CD1c-positive myeloid dendritic cell (primary cell): ENCODE measurements around the gene VWCE.
"Not testable (repeated sequence)": the region's sequence is repeated elsewhere in the genome, so short reads cannot be mapped to it uniquely, and the experiment has no call there.

Source experiments
- DNase-seq: peaks from one replicate; pipeline ENCODE4 v3.0.0-alpha.2; 2016; ENCODE audit errors: extremely low spot score

The VWCE gene

DNA sequence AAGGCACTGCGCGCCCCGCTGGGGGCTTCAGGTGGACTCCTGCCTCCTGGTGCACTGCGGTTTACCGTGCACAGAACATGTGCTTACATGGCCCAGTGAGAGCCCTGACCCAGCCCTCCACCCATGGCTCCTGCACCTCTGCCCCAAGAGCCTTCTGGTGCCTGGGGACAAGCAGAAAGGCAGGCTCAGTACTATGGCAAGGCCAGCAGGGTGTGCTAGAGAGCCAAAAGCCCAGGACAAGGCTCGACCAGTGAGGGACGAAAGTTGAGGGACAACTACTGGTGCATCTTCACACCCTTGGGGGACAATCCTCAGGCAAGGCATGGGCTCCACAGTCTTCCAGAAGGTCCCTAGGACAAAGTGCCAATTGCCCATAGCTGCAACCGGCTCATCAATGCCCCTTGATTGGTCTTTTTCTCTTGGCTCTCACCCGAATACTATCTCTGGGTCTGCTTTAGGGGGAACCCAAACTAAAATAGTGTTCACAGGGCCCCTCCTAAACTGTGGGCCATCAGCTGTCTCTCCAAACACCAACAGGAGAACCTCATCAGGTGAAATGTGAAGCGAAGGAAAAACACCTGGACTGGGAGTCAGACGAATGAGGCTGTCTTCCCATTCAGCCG lies 40.6 kb downstream of the VWCE start:
- peak; percentile 75 for DNase-seq

DNA sequence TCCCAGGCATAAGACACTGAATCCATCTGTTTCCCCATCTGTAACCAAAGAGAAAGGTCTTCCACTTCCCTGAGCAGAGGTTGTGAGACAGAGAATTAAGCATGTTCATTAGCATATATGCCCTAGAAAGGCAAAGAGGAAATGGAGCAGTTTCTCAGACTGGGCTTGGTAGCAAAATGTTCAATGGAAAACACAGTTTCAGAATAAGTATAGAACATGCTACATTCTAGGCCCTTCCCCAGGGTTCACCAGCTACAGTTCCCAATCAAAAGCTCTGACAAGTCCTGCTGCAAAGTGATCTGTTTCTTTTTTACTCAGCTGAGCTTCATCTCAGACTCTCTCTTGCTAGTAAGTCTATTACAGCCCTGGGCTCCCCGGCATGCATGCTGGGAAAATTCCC lies 42.8 kb downstream of the VWCE start:
- DNase-seq = not testable (repeated sequence)

DNA sequence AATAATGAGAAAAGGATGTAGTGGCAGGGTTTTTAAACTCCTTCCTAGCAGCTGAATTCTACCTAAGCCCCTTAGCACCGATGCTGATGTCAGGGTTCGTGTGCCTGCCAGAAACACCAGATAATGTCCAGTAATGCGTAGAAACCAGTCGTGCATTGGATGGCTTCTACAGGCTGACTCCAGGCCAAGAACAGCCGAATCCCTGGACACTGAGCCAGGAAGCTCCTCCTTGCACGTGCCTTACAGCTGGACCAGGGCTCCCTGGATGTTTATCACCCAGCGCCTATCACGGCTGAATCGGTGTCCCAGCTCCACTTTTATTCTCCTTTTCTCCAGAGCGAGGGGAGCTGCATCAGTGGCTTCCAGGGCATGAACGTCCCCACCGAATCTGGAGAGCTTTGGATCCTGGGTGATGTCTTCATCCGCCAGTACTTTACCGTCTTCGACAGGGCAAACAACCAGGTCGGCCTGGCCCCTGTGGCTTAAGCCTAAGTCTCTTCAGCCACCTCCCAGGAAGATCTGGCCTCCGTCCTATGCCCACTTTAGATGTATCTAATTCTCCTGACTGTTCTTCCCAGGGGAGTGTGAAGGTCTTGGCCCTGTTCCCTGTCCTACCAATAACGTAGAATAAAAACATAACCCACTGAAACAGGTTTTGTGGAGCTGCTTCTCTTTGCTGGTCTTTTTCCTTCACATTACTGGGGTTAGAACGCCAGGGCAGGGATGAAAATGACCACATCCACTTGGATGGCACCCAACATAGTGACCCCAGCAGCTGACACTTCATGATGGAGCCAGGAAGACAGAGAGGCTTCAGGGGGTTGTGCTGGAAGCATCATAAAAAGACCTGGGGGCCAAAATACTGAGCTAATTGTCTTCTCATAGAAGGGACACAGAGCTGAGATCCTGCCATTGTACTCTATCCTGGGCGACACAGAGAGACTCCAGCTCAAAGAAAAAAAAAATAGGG lies 44.0 kb downstream of the VWCE start:
- not testable (repeated sequence) for DNase-seq

DNA sequence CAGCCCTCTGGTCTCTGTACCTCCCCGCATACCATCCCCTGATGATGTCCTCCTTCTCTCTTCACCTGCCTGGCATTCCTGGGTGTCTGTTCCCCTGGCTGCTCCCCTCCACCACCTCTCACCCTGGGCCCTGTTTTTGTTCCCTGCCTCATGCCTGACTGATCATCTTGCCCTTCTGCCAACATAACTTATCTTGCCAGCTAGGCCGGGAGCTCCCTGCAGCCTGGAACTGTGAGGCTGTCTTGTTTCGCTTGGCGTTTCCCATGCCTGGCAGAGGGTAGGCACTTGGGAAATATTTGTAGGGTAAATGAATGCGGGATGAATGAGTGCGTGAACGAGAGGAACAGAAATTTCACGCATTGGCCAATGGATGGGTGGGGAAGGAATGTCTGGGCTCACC lies 45.9 kb downstream of the VWCE start:
- DNase-seq = not testable (repeated sequence)

DNA sequence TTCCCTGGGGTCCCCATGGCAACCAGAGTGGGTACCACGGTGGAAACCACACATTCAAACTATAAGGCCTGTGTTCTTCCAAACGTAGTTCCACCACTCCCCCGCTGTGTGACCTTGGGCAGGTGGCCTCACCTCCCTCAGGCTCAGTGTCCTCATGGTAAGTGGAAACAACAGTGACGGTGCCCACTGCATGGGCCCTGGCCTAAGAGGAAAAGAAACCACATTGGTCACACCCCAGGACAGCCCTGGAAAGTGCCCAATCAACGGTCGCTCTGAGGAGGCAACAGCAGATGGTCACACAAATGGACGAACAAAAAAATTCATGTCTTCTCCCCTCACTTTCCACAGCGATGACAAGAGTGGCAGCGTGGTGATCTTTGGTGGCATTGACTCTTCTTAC lies 47.0 kb downstream of the VWCE start:
- not testable (repeated sequence) for DNase-seq

DNA sequence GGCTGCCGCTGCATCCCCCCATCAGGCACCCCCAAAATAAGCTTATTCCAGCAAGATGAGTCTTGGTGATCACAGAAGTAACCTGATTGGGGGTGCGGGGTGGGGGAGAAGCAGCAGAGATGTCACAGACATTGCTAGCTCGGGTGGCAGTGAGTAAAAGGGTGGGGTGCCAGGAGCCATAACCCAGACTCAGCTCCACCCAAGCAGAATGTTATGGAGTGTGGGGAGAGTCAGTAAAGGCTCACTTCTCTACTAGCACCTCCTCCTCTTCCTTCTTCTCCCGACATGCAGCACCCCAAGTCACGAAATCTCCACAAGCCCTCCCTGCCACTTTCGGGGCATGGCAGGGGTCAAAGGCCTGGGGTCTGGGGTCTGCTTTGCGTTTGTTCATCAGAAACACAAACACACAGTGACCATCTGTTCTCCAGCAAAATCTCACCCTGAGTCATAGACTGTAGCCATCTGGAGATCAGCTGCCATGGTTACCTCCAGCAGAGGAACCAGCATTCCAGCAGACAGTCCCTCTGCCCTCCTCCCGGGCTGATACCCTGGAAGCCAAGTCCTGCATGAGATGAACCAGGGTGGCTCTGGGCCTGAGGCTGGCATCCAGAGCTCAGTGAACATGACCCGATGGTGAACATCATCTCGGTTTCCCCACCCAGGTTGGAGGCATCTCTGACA lies 49.7 kb downstream of the VWCE start:
- not testable (repeated sequence) for DNase-seq

DNA sequence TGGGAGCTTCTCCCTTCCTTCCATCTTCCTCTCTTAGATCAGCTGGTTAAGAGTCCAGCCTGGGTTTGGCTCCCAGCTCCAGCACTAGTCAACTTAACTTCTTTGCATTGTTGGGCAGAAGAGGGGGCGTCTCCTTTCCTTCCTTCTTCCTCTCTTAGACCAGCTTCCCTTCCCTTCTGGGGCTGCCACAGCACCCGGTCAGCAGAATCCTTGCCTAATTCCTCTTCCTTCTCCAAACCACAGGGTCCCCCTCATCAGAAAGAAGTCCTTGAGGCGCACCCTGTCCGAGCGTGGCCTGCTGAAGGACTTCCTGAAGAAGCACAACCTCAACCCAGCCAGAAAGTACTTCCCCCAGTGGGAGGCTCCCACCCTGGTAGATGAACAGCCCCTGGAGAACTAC lies 53.6 kb downstream of the VWCE start:
- DNase-seq = not testable (repeated sequence)

DNA sequence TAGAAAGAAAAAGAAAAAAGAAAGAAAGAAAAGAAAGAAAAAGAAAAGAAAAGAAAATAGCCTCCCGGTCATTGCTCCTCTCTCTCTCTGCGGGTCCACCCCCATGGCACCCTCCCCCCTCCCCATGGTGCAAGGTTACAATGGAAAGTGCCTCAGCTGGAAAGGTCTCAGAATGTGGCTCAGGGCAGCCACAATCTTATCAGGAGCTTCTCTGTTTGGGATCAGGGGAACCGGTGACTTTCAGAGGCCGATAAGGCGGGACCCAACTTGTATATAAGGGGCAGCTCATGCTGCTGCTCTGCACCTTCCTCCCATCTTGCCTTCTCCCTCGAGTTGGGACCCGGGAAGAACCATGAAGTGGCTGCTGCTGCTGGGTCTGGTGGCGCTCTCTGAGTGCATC lies 54.2 kb downstream of the VWCE start, which contains the start of gene PGA5:
PGA5 (plus strand) TSS at position 301 of the 400 bp plus-strand sequence; CDS start at position 353, 52 bp downstream.
- not testable (repeated sequence) for DNase-seq

DNA sequence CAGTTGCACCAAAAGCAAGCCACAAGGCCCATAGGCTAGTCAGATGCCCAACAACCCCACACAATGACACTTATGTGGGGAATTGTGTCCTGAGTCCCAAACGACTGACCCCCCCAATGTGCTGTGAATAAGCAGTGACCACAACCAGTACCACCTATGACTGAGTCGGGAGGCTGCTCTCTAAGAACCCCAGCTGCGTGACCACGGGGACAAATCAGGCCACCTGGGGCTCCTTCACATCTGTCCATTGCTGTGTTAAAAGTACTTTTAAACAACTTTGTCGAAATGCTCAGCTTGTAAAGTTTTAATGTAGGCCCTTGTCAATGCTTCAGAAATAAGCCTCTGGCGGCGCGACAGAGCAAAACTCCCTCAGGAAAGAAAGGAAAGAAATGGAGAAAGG lies 54.8 kb downstream of the VWCE start:
- not testable (repeated sequence) for DNase-seq

DNA sequence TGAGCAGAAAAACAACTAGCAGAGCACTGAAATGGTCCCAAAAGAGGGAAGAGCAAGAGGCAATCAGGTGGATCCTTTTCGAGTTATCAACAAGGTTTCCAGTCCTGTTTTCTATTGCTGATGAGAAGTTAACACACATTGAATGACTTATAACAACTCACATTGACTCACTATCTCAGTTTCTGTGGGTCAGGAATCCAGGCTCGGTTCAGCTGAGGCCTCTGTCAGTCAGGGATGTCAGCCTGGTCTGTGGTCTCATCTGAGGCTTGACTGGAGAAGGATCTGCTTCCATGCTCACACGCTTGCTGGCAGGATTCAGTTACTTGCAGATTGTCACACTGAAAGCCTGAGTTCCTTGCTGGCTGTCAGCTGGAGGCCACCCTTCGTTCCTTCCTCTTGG lies 58.0 kb downstream of the VWCE start:
- DNase-seq = not testable (repeated sequence)

DNA sequence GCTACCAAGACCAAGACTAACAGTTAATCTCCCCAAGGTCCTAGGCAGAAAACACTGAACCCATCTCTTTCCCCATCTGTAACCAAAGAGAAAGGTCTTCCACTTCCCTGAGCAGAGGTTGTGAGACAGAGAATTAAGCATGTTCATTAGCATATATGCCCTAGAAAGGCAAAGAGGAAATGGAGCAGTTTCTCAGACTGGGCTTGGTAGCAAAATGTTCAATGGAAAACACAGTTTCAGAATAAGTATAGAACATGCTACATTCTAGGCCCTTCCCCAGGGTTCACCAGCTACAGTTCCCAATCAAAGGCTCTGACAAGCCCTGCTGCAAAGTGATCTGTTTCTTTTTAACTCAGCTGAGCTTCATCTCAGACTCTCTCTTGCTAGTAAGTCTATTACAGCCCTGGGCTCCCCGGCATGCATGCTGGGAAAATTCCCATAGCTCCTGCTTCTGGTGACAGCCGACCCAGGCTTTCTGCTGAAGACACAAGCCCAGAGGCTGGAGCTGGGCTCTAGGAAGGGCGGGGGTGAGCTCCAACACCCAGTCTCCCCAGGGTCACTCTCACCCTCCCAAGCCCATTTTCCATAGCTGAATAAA lies 62.5 kb downstream of the VWCE start:
- not testable (repeated sequence) for DNase-seq

DNA sequence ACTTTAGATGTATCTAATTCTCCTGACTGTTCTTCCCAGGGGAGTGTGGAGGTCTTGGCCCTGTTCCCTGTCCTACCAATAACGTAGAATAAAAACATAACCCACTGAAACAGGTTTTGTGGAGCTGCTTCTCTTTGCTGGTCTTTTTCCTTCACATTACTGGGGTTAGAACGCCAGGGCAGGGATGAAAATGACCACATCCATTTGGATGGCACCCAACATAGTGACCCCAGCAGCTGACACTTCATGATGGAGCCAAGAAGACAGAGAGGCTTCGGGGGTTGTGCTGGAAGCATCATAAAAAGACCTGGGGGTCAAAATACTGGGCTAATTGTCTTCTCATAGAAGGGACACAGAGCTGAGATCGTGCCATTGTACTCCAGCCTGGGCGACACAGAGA lies 63.5 kb downstream of the VWCE start:
- DNase-seq = not testable (repeated sequence)

DNA sequence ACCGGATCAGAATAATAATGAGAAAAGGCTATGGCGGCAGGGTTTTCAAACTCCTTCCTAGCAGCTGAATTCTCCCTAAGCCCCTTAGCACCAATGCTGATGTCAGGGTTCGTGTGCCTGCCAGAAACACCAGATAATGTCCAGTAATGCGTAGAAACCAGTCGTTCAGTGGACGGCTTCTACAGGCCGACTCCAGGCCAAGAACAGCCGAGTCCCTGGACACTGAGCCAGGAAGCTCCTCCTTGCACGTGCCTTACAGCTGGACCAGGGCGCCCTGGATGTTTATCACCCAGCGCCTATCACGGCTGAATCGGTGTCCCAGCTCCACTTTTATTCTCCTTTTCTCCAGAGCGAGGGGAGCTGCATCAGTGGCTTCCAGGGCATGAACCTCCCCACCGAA lies 64.1 kb downstream of the VWCE start:
- not testable (repeated sequence) for DNase-seq

DNA sequence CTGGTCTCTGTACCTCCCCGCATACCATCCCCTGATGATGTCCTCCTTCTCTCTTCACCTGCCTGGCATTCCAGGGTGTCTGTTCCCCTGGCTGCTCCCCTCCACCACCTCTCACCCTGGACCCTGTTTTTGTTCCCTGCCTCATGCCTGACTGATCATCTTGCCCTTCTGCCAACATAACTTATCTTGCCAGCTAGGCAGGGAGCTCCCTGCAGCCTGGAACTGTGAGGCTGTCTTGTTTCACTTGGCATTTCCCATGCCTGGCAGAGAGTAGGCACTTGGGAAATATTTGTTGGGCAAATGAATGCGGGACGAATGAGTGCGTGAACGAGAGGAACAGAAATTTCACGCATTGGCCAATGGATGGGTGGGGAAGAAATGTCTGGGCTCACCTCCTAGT lies 65.7 kb downstream of the VWCE start:
- DNase-seq = not testable (repeated sequence)

DNA sequence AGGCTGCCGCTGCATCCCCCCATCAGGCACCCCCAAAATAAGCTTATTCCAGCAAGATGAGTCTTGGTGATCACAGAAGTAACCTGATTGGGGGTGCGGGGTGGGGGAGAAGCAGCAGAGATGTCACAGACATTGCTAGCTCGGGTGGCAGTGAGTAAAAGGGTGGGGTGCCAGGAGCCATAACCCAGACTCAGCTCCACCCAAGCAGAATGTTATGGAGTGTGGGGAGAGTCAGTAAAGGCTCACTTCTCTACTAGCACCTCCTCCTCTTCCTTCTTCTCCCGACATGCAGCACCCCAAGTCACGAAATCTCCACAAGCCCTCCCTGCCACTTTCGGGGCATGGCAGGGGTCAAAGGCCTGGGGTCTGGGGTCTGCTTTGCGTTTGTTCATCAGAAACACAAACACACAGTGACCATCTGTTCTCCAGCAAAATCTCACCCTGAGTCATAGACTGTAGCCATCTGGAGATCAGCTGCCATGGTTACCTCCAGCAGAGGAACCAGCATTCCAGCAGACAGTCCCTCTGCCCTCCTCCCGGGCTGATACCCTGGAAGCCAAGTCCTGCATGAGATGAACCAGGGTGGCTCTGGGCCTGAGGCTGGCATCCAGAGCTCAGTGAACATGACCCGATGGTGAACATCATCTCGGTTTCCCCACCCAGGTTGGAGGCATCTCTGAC lies 68.5 kb downstream of the VWCE start:
- DNase-seq = not testable (repeated sequence)

DNA sequence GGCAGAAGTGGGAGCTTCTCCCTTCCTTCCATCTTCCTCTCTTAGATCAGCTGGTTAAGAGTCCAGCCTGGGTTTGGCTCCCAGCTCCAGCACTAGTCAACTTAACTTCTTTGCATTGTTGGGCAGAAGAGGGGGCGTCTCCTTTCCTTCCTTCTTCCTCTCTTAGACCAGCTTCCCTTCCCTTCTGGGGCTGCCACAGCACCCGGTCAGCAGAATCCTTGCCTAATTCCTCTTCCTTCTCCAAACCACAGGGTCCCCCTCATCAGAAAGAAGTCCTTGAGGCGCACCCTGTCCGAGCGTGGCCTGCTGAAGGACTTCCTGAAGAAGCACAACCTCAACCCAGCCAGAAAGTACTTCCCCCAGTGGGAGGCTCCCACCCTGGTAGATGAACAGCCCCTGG lies 72.4 kb downstream of the VWCE start:
- DNase-seq = not testable (repeated sequence)

DNA sequence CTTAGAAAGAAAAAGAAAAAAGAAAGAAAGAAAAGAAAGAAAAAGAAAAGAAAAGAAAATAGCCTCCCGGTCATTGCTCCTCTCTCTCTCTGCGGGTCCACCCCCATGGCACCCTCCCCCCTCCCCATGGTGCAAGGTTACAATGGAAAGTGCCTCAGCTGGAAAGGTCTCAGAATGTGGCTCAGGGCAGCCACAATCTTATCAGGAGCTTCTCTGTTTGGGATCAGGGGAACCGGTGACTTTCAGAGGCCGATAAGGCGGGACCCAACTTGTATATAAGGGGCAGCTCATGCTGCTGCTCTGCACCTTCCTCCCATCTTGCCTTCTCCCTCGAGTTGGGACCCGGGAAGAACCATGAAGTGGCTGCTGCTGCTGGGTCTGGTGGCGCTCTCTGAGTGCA lies 73.1 kb downstream of the VWCE start, which contains the start of gene PGA4:
PGA4 (plus strand) TSS at position 301 of the 400 bp plus-strand sequence; CDS start at position 355, 54 bp downstream.
- DNase-seq = not testable (repeated sequence)

DNA sequence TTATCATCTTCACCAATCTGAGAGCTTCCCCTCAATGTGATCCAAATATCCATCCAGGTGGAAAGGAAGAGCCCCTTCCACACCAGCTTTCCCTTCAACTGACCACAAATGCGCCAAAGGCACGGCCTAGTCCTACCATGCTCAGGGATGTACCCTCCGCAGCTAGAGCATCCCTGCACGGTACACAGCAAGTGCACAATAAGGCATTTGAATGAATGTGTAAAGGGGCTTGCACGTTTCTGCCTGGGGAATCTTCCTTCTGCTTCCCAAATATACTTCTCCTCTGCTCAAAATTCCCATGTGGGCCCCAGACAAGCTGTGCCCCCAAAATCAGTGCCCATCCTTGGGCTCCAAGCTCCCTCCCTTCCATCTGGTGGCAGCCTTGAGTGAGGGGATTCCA lies 76.1 kb downstream of the VWCE start:
- not testable (repeated sequence) for DNase-seq

DNA sequence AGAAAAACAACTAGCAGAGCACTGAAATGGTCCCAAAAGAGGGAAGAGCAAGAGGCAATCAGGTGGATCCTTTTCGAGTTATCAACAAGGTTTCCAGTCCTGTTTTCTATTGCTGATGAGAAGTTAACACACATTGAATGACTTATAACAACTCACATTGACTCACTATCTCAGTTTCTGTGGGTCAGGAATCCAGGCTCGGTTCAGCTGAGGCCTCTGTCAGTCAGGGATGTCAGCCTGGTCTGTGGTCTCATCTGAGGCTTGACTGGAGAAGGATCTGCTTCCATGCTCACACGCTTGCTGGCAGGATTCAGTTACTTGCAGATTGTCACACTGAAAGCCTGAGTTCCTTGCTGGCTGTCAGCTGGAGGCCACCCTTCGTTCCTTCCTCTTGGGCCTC lies 76.8 kb downstream of the VWCE start:
- not testable (repeated sequence) for DNase-seq

DNA sequence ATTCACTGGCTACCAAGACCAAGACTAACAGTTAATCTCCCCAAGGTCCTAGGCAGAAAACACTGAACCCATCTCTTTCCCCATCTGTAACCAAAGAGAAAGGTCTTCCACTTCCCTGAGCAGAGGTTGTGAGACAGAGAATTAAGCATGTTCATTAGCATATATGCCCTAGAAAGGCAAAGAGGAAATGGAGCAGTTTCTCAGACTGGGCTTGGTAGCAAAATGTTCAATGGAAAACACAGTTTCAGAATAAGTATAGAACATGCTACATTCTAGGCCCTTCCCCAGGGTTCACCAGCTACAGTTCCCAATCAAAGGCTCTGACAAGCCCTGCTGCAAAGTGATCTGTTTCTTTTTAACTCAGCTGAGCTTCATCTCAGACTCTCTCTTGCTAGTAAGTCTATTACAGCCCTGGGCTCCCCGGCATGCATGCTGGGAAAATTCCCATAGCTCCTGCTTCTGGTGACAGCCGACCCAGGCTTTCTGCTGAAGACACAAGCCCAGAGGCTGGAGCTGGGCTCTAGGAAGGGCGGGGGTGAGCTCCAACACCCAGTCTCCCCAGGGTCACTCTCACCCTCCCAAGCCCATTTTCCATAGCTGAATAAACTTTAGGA lies 81.3 kb downstream of the VWCE start:
- not testable (repeated sequence) for DNase-seq

DNA sequence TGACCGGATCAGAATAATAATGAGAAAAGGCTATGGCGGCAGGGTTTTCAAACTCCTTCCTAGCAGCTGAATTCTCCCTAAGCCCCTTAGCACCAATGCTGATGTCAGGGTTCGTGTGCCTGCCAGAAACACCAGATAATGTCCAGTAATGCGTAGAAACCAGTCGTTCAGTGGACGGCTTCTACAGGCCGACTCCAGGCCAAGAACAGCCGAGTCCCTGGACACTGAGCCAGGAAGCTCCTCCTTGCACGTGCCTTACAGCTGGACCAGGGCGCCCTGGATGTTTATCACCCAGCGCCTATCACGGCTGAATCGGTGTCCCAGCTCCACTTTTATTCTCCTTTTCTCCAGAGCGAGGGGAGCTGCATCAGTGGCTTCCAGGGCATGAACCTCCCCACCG lies 82.9 kb downstream of the VWCE start:
- DNase-seq = not testable (repeated sequence)
